Body of pancreas (tissue), 4 donors: Measurements from ENCODE around the gene PNPLA2. TPM values are rescaled to one million over a fixed set of nuclear protein-coding genes. Genes with fewer than 3 reads are reported as not detected.

Experiments
- ATAC-seq: fragments of 150-250 bp; one replicate; pipeline ENCODE4 v1.9.1; 2016
- DNase-seq, 4 donors: peaks; one replicate each; pipeline ENCODE4 v3.0.0-alpha.2; 2019
- H3K27ac ChIP-seq, 4 donors: fragments of 200-600 bp; sonication (generic); 1 replicate in 3 of 4; 2 replicates in 1 of 4; pipeline versions ENCODE4 v1.5.1 to v1.6.1; 2016 to 2019; ENCODE audit warnings: mild to moderate bottlenecking in 1 of 4, mixed read lengths in 1 of 4, moderate library complexity in 1 of 4
- H3K27me3 ChIP-seq, 2 donors: fragments of 200-600 bp; sonication (generic); one replicate each; pipeline ENCODE4 v1.6.0; 2016; ENCODE audit warnings: mild to moderate bottlenecking in 1 of 2
- H3K36me3 ChIP-seq, 2 donors: fragments of 200-600 bp; sonication (generic); replicated peaks in 1 of 2; 2 replicates each; pipeline ENCODE4 v1.5.1; 2016; ENCODE audit warnings: low read depth in 2 of 2; ENCODE audit not compliant: insufficient read depth in 1 of 2
- H3K4me1 ChIP-seq: fragments of 200-600 bp; sonication (generic); one replicate; pipeline ENCODE4 v1.6.0; 2016
- H3K4me3 ChIP-seq, 2 donors: fragments of 200-600 bp; sonication (generic); 1 replicate in 1 of 2; 2 replicates in 1 of 2; pipeline ENCODE4 v1.5.1; 2016 to 2019
- H3K9me3 ChIP-seq, 3 donors: fragments of 200-600 bp; sonication (generic); 1 replicate in 2 of 3; 2 replicates in 1 of 3; pipeline ENCODE4 v1.5.1; 2016
- POLR2A ChIP-seq, 3 donors: fragments of 450-650 bp; IDR thresholded peaks; one replicate each; pipeline ENCODE4 v1.6.1; 2016; ENCODE audit warnings: antibody characterized with exemption in 3 of 3, mild to moderate bottlenecking in 2 of 3
- whole genome bisulfite sequencing, 2 donors: methylation state at CpG; one replicate each; pipeline ENCODE4 v1.1.5; 2017; 5-methylcytosine and 5-hydroxymethylcytosine counted together
- intact Hi-C: fragments of 100-400 bp; cut with DNase I; formaldehyde crosslinking; loops from one replicate; pipeline ENCODE4 v1.15.1; 2023
- total RNA-seq, 2 donors: library from RNA; depleted of rRNA; stranded (reverse); fragments of >200 nt; gene quantifications; one replicate each; pipeline ENCODE4 v1.1.0, GENCODE V29; 2016
- TF ChIP-seq, protein P1 (sequence below), 7 experiments: fragments of 450-650 bp in 4 of 7; fragments of 200-600 bp in 3 of 7; sonication (generic) in 3 of 7; IDR thresholded peaks; one replicate each; pipeline ENCODE4 v1.5.1; 2016 to 2019; ENCODE audit warnings: antibody characterized with exemption in 7 of 7

Gene PNPLA2
- total RNA-seq, 2 donors from 2014 or later: 72.1 to 351 TPM

GRCh38 chr11:839875-840617, 21.3 kb downstream of the PNPLA2 start:
- Histone ChIP-seq H3K9me3 (no peaks in the 10 kb centered on the region), H3K4me3 (no peak overlapping the region), H3K4me1 (peaks cover 78% of the 10 kb centered on the region), H3K27me3 (no peaks in the 10 kb centered on the region), H3K36me3 (peaks cover 0 to 20% of the 10 kb centered on the region in 2 donors), H3K27ac (peak overlapping the region in 3 of 4 donors; percentile 91 to 96 (median 93))
- DNase-seq: no peak
- intact Hi-C loops: no loop called here
- no peak for ATAC-seq
- TF ChIP-seq POLR2A (IDR thresholded peaks at IDR 0.05): no peak
- TF ChIP-seq, protein P1, sequence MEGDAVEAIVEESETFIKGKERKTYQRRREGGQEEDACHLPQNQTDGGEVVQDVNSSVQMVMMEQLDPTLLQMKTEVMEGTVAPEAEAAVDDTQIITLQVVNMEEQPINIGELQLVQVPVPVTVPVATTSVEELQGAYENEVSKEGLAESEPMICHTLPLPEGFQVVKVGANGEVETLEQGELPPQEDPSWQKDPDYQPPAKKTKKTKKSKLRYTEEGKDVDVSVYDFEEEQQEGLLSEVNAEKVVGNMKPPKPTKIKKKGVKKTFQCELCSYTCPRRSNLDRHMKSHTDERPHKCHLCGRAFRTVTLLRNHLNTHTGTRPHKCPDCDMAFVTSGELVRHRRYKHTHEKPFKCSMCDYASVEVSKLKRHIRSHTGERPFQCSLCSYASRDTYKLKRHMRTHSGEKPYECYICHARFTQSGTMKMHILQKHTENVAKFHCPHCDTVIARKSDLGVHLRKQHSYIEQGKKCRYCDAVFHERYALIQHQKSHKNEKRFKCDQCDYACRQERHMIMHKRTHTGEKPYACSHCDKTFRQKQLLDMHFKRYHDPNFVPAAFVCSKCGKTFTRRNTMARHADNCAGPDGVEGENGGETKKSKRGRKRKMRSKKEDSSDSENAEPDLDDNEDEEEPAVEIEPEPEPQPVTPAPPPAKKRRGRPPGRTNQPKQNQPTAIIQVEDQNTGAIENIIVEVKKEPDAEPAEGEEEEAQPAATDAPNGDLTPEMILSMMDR (IDR thresholded peaks at IDR 0.05): peak in 2 of 7 experiments; percentile 2 to 21
- 64 to 75% methylated on average over 8 to 22 of the region's 25 CpGs for WGBS, 2 donors

- no peaks in the 10 kb centered on the region for H3K9me3 ChIP-seq
- peak overlapping the region; percentile 82 to 96 (median 92) for H3K27ac ChIP-seq
- DNase-seq: no peak
- H3K4me3 ChIP-seq: peak overlapping the region; percentile 81 to 86
- ATAC-seq: peak; percentile 10
- peaks cover 0 to 16% of the 10 kb centered on the region in 2 donors for H3K36me3 ChIP-seq
- H3K4me1 ChIP-seq: peaks cover 71% of the 10 kb centered on the region
- intact Hi-C loops: no loop called here
- WGBS, 2 donors: 1% methylated on average over 14 to 27 of the region's 27 CpGs
- H3K27me3 ChIP-seq: no peaks in the 10 kb centered on the region
- TF ChIP-seq, protein P1 (IDR thresholded peaks at IDR 0.05): no peak
- no peak for TF ChIP-seq POLR2A (IDR thresholded peaks at IDR 0.05)
Measured at GRCh38 chr11:841981-842369, 23.3 kb downstream of the PNPLA2 start.

DNA sequence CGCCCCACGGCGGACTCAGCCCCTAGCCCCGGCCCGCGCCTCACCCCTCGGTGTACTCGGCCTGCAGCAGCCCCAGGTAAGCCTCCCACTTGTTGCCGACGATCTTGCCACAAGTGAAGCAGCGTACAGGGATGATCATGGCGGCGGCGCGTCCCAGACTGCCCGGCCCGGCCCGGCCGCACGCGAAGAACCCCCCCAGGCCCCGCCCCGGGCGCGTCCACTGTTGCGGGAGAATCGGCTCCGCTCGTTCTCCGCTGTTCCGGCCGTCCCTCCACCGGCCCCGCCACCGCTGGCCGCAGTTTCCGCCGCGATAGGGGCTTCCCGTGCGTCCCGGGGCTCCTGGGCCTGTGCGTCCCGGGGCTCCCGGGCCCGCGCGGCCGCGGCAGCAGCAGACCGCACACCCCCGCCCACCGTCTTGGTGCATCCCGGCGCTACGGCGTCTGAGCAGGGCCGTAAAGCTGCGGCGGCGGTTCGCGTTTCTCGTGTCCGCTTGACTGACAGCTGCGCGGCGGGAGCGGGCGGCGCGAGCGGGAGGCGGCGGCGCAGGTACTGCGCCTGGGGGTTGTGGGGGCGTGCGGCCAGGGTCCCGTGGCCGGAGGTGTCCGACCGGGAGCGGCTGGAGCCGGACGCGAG, 23.8 kb downstream of the PNPLA2 start, which contains the start of the genes POLR2L and TSPAN4:
TSS of gene POLR2L (minus strand) at position 160 of the 633 bp plus-strand sequence. CDS start at position 139, 21 bp downstream.
TSS of gene TSPAN4 (plus strand) at position 483 of the 633 bp plus-strand sequence. CDS start 7,453 bp downstream, outside the sequence.
- DNase-seq (peak; percentile 90 to 92 (median 92)), ATAC-seq (peak; percentile 70)
- 0% methylated on average over 87 of the region's 87 CpGs; no CpG with 5 or more reads in 1 of the 2 donors for WGBS, 2 donors
- intact Hi-C loops: no loop called here
- H3K9me3 ChIP-seq: no peaks in the 10 kb centered on the region
- peaks cover 66% of the 10 kb centered on the region for H3K4me1 ChIP-seq
- peaks cover 0 to 13% of the 10 kb centered on the region in 2 donors for H3K36me3 ChIP-seq
- H3K27ac ChIP-seq: peak within 1 kb of the TSS; percentile 82 to 96 (median 92)
- no peaks in the 10 kb centered on the region for H3K27me3 ChIP-seq
- TF ChIP-seq, protein P1 (IDR thresholded peaks at IDR 0.05): peak in 2 of 7 experiments; percentile 19 to 24
- peak; percentile 93 to 97 (median 94) for TF ChIP-seq POLR2A (IDR thresholded peaks at IDR 0.05)
- peak within 1 kb of the TSS; percentile 81 to 86 for H3K4me3 ChIP-seq

DNA sequence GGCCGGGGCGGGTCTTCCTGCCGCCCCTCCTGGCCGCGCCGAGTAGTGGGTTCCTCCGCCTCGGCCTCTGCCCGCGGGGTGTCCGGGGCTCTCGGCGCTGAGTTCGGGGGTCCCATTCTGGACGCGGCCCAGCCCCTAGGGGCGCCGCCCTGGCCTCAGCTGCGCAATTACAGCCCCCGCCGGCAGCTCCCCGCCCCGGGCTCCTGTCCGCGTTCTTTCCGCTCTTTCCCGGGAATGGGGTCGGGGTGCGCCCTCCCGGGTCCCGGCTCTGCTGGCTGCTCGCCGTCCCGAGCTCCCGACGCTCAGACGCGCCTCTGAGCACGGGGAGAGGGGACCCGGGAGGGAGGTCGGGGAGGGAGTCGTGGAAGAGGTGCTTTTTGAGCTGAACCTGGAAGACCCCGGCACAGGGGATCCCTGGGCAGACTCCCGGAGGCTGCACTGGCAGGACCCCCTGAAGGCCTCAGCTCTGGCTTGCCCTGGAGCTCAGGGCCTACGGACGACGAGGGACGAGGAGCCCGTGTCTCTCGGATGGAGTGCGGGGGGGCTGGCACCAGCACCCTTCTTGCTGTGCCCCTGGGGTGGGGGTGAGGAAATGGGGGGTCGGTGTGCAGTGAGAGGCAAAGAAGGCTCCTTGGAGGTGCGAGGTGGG, 24.5 kb downstream of the PNPLA2 start:
- peaks cover 0 to 10% of the 10 kb centered on the region in 2 donors for H3K36me3 ChIP-seq
- peaks cover 64% of the 10 kb centered on the region for H3K4me1 ChIP-seq
- peak overlapping the region; percentile 81 to 86 for H3K4me3 ChIP-seq
- H3K27ac ChIP-seq: peak overlapping the region; percentile 82 to 96 (median 92)
- H3K27me3 ChIP-seq: no peaks in the 10 kb centered on the region
- intact Hi-C loops: no loop called here
- DNase-seq (peak in 1 of 4 donors; percentile 38), ATAC-seq (no peak)
- whole genome bisulfite sequencing, 2 donors: 1 to 3% methylated on average over 13 to 51 of the region's 53 CpGs
- H3K9me3 ChIP-seq: no peaks in the 10 kb centered on the region
- TF ChIP-seq, protein P1 (IDR thresholded peaks at IDR 0.05): no peak
- no peak for TF ChIP-seq POLR2A (IDR thresholded peaks at IDR 0.05)
